NOMO-1 (cell line): ENCODE data around the gene GALNT3.

Experiments
- DNase-seq, 2 experiments: peaks; one replicate each; lab custom pipeline; 2025; ENCODE audit not compliant: unreplicated experiment in 2 of 2; lab: John Stamatoyannopoulos, UW

GALNT3 gene

GRCh38 chr2:165746501-165746900 lies 47.5 kb downstream of the GALNT3 start:
- no peak for DNase-seq

DNA sequence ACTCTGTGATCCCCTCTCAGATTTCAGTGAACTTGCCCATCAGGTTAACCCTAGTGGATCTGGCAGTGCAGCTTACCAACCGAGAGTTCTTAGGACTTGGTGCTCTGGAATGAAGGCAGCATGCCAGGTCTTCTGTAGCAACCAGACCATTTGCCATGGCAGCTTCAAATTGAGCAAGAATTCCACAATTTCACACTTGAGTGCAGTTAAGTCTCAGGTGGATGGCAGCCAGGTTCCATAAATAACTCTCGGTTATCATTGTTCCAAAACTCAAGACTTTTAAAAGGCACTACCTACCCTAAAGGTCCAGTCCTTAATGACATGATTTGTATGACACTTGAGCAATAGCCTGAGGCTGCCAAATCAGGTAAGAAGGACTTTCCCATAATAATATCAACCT lies 48.1 kb downstream of the GALNT3 start:
- no peak for DNase-seq

DNA sequence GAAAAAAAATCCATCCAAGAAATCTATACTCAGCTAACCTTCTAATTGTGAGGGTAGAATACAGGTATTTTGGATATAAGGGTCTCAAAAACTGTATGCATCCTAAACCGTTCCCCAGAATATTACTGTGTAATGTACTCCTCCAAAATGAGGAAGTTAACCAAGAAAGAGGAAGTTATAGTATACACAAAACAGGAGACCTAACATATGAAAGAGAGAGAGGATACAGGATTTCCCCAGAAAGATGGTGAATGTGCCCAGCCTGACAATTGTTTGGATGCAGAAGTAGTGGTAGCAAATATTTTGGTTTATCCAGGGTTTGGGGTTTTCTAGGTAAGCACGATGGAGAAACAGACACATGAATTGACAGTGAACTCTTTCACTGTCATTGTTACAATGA lies 50.6 kb downstream of the GALNT3 start:
- DNase-seq: peak; percentile 64 to 91

- no peak for DNase-seq
These were observed 68.6 kb downstream of the GALNT3 start for GRCh38 chr2:165725421-165725820.

- DNase-seq: no peak
These were observed 73.5 kb downstream of the GALNT3 start for GRCh38 chr2:165720511-165720910.

DNA sequence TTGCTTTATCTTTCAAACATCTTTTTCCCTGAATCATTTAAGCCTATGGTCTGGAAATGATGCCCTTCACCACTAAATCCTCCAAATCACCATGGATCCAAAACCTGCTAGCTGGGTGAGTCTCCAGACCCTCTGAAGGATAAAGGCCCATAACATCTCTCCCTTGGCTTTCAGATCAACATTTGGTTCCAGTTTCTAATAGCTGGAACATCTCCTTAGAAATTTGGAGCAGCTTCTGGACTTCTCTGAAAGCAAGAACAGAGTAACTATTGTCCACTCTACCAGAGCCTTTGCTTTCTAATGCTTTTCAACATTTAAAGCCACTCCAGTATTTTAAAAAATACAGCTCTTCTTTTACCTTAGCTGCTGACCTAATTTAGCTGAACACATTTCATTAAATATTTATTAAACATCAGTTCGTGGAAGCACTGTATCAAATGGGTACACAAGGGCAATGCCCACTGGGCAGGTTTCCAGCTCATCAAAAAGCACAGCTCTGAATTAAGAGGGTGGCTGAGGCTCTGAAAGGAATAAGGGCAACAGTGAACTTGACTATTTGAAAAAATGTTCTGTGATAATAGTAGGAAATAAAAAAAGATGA lies 75.3 kb downstream of the GALNT3 start:
- DNase-seq: no peak

GRCh38 chr2:165716091-165716490 lies 78.0 kb downstream of the GALNT3 start:
- no peak for DNase-seq

- DNase-seq: no peak
These were observed 87.0 kb downstream of the GALNT3 start for GRCh38 chr2:165706960-165707487.

DNA sequence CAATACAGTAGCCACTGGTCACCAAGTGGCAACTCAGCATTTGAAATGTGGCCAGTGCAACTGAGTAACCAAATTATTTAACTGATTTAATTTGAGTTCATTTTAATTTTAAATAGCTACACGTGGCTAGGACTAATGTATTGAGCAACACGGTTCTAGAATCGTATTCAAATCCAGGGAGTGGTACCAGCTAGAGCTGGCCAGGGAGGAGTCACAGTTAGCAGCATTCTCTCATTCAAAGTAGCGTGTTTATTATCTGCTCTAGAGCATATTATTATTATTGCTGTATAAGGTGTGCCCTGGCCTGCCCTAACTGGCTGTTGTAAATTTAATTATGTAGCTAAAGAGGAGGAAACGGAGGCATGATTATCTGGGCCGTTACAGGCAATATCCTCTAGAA lies 92.9 kb downstream of the GALNT3 start:
- no peak for DNase-seq

GRCh38 chr2:165700531-165700930 lies 93.5 kb downstream of the GALNT3 start:
- DNase-seq: no peak

DNA sequence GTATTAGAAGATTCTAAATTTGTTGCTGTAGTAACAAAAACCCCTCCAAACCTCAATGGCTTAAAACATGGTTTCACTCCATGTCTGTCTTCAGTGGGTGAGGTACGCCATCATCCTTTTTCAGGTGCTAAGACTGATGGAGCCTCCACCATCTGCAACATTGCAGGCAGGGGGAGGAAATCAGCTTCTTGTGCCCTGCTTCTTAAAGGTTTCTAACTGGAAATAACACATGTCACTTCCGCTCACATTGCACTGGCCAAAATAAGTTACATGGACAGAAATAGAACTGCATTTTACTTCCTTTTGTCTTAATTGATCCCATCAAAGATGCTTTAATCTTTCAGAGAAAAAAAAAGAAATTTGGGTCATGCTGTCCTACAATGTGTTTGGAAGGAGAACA lies 94.1 kb downstream of the GALNT3 start:
- peak in 1 of 2 experiments; percentile 1 for DNase-seq

- DNase-seq: peak in 1 of 2 experiments; percentile 29
These were observed 95.6 kb downstream of the GALNT3 start for GRCh38 chr2:165698444-165698884.

DNA sequence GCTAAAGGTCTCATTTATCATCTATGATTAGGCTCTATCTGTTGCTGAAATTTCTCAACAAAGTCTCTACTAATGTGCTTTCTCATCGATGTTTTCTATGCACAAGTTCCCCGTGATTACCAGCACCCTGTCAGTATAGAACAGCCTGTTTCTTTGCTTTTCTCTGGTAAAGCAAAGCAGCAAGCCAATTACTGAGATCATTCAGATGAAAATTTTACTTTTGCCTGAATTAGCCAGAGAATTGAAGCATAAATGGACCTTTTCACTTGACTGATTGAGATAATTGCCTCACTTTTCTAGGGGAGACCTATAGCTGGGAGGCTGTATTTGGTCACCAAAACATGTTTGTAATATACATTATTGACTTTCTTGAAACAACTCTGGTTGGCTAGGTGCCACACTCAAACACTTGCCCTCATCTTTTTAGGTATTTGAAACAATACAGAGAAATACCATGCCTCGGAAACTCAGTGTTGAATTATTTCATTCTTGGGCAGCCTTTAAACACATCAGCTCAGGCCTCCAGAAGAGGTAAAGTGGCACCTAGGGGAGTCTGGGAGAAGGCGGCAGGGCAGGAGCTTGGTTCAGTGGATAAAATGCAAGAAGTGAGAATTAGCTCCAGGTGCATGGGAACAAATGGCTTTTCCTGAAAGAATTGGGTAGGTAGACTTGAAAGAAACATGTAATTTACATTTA lies 96.2 kb downstream of the GALNT3 start:
- DNase-seq: no peak
